Measurements from ENCODE around the gene SEMA5B. TPM values are rescaled to one million over a fixed set of nuclear protein-coding genes. Genes with fewer than 3 reads are reported as not detected.

The SEMA5B gene
- total RNA-seq, 2 donors from 2014 or later, result 0.40 TPM; not detected in 1

- Mint-ChIP-seq H3K9me3 (no peaks in the 10 kb centered on the region), H3K36me3 (ENCODE audit: low read depth) (no peaks in the 10 kb centered on the region), H3K27ac (no peak overlapping the region), H3K27me3 (peaks cover 7% of the 10 kb centered on the region), H3K4me3 (no peak overlapping the region), H3K4me1 (peaks cover 5% of the 10 kb centered on the region)
- no peak for ATAC-seq (replicated peaks)
Measured at GRCh38 chr3:122936335-122936734, 91.2 kb downstream of the SEMA5B start.

- no peak for ATAC-seq (replicated peaks)
- Mint-ChIP-seq H3K27ac (no peak overlapping the region), H3K27me3 (peaks cover 4% of the 10 kb centered on the region), H3K4me3 (no peak overlapping the region), H3K4me1 (no peaks in the 10 kb centered on the region), H3K9me3 (no peaks in the 10 kb centered on the region), H3K36me3 (ENCODE audit: low read depth) (no peaks in the 10 kb centered on the region)
Measured at GRCh38 chr3:122934251-122934650, 93.3 kb downstream of the SEMA5B start.

GRCh38 chr3:122932251-122932967, 95.2 kb downstream of the SEMA5B start:
- Mint-ChIP-seq H3K36me3 (ENCODE audit: low read depth) (no peaks in the 10 kb centered on the region), H3K4me3 (no peak overlapping the region), H3K27ac (no peak overlapping the region), H3K4me1 (no peaks in the 10 kb centered on the region), H3K9me3 (no peaks in the 10 kb centered on the region), H3K27me3 (peaks cover 5% of the 10 kb centered on the region)
- no peak for ATAC-seq (replicated peaks)

GRCh38 chr3:122931636-122932035, 95.9 kb downstream of the SEMA5B start:
- H3K4me3 Mint-ChIP-seq, result no peak overlapping the region
- H3K27ac Mint-ChIP-seq, result no peak overlapping the region
- H3K4me1 Mint-ChIP-seq, result no peaks in the 10 kb centered on the region
- no peak for ATAC-seq (replicated peaks)
- no peaks in the 10 kb centered on the region for H3K9me3 Mint-ChIP-seq
- H3K27me3 Mint-ChIP-seq, result peaks cover 7% of the 10 kb centered on the region
- H3K36me3 Mint-ChIP-seq (ENCODE audit: low read depth), result no peaks in the 10 kb centered on the region

- no peak for ATAC-seq (replicated peaks)
- H3K4me3 Mint-ChIP-seq, result no peak overlapping the region
- H3K27ac Mint-ChIP-seq, result no peak overlapping the region
- H3K36me3 Mint-ChIP-seq (ENCODE audit: low read depth), result no peaks in the 10 kb centered on the region
- no peaks in the 10 kb centered on the region for H3K9me3 Mint-ChIP-seq
- peaks cover 3% of the 10 kb centered on the region for H3K27me3 Mint-ChIP-seq
- H3K4me1 Mint-ChIP-seq, result no peaks in the 10 kb centered on the region
Measured at GRCh38 chr3:122930063-122930997, 97.2 kb downstream of the SEMA5B start.

GRCh38 chr3:122929188-122930062, 98.1 kb downstream of the SEMA5B start:
- Mint-ChIP-seq H3K9me3 (no peaks in the 10 kb centered on the region), H3K27ac (no peak overlapping the region), H3K36me3 (ENCODE audit: low read depth) (no peaks in the 10 kb centered on the region), H3K4me1 (no peaks in the 10 kb centered on the region), H3K4me3 (no peak overlapping the region), H3K27me3 (peaks cover 3% of the 10 kb centered on the region)
- no peak for ATAC-seq (replicated peaks)

GRCh38 chr3:122928396-122929187, 99.0 kb downstream of the SEMA5B start:
- H3K36me3 Mint-ChIP-seq (ENCODE audit: low read depth), result no peaks in the 10 kb centered on the region
- no peak overlapping the region for H3K27ac Mint-ChIP-seq
- peaks cover 3% of the 10 kb centered on the region for H3K27me3 Mint-ChIP-seq
- H3K9me3 Mint-ChIP-seq, result no peaks in the 10 kb centered on the region
- no peak for ATAC-seq (replicated peaks)
- no peak overlapping the region for H3K4me3 Mint-ChIP-seq
- no peaks in the 10 kb centered on the region for H3K4me1 Mint-ChIP-seq

- no peaks in the 10 kb centered on the region for H3K4me1 Mint-ChIP-seq
- no peaks in the 10 kb centered on the region for H3K9me3 Mint-ChIP-seq
- no peak overlapping the region for H3K4me3 Mint-ChIP-seq
- H3K27ac Mint-ChIP-seq, result no peak overlapping the region
- H3K27me3 Mint-ChIP-seq, result peaks cover 3% of the 10 kb centered on the region
- ATAC-seq (replicated peaks), result no peak
- no peaks in the 10 kb centered on the region for H3K36me3 Mint-ChIP-seq (ENCODE audit: low read depth)
Measured at GRCh38 chr3:122927726-122928125, 99.8 kb downstream of the SEMA5B start.

- no peak for ATAC-seq (replicated peaks)
- Mint-ChIP-seq H3K4me1 (no peaks in the 10 kb centered on the region), H3K4me3 (no peak overlapping the region), H3K27ac (no peak overlapping the region), H3K36me3 (ENCODE audit: low read depth) (no peaks in the 10 kb centered on the region), H3K27me3 (peaks cover 3% of the 10 kb centered on the region), H3K9me3 (no peaks in the 10 kb centered on the region)
Measured at GRCh38 chr3:122926811-122927210, 100.8 kb downstream of the SEMA5B start.

- Mint-ChIP-seq H3K4me3 (no peak overlapping the region), H3K9me3 (no peaks in the 10 kb centered on the region), H3K27ac (no peak overlapping the region), H3K36me3 (ENCODE audit: low read depth) (no peaks in the 10 kb centered on the region), H3K27me3 (peaks cover 3% of the 10 kb centered on the region), H3K4me1 (no peaks in the 10 kb centered on the region)
- no peak for ATAC-seq (replicated peaks)
Measured at GRCh38 chr3:122926322-122926721, 101.2 kb downstream of the SEMA5B start.

- Mint-ChIP-seq H3K27ac (no peak overlapping the region), H3K9me3 (no peaks in the 10 kb centered on the region), H3K4me3 (no peak overlapping the region), H3K36me3 (ENCODE audit: low read depth) (no peaks in the 10 kb centered on the region), H3K4me1 (no peaks in the 10 kb centered on the region), H3K27me3 (peaks cover 3% of the 10 kb centered on the region)
- ATAC-seq (replicated peaks), result no peak
Measured at GRCh38 chr3:122925756-122926155, 101.8 kb downstream of the SEMA5B start.

- Mint-ChIP-seq H3K27me3 (peaks cover 8% of the 10 kb centered on the region), H3K36me3 (ENCODE audit: low read depth) (no peaks in the 10 kb centered on the region), H3K4me3 (no peak overlapping the region), H3K27ac (no peak overlapping the region), H3K4me1 (no peaks in the 10 kb centered on the region), H3K9me3 (no peaks in the 10 kb centered on the region)
- ATAC-seq (replicated peaks), result no peak
Measured at GRCh38 chr3:122924056-122924455, 103.5 kb downstream of the SEMA5B start.

GRCh38 chr3:122923611-122924010, 104.0 kb downstream of the SEMA5B start:
- no peak for ATAC-seq (replicated peaks)
- no peaks in the 10 kb centered on the region for H3K4me1 Mint-ChIP-seq
- H3K36me3 Mint-ChIP-seq (ENCODE audit: low read depth), result no peaks in the 10 kb centered on the region
- no peak overlapping the region for H3K4me3 Mint-ChIP-seq
- H3K27ac Mint-ChIP-seq, result no peak overlapping the region
- H3K27me3 Mint-ChIP-seq, result peaks cover 8% of the 10 kb centered on the region
- H3K9me3 Mint-ChIP-seq, result no peaks in the 10 kb centered on the region

Data from activated T-helper 17 cell treated with anti-CD3 and anti-CD28 coated beads, Interleukin-2, amount 50 U/mL, for 72 hours (primary cell).